C4-2B (cell line): Measurements from ENCODE around the gene CHID1.

Experiments
- CTCF ChIP-seq: fragments of 450-650 bp; conservative IDR thresholded peaks from 2 replicates; pipeline ENCODE4 v1.5.1; 2017; ENCODE audit warnings: mild to moderate bottlenecking
- ZFX ChIP-seq: fragments of 450-650 bp; IDR thresholded peaks from 2 replicates; pipeline ENCODE4 v1.6.1; 2017

GRCh38 chr11:871472-871871, 39.1 kb downstream of the CHID1 start:
- TF ChIP-seq CTCF (no peak), ZFX (no peak)
